ENCODE data around the gene ZNF793.

Gene ZNF793

GRCh38 chr19:37506387-37507166, at the start of gene ZNF793:
ZNF793 (plus strand) TSS chr19:37506939; CDS start chr19:37523440, 16,501 bp downstream.
- peak within 1 kb of the TSS; percentile 59 for H3K4me3 ChIP-seq (ENCODE audit: low read depth, low read length)
- TF ChIP-seq, protein P1, sequence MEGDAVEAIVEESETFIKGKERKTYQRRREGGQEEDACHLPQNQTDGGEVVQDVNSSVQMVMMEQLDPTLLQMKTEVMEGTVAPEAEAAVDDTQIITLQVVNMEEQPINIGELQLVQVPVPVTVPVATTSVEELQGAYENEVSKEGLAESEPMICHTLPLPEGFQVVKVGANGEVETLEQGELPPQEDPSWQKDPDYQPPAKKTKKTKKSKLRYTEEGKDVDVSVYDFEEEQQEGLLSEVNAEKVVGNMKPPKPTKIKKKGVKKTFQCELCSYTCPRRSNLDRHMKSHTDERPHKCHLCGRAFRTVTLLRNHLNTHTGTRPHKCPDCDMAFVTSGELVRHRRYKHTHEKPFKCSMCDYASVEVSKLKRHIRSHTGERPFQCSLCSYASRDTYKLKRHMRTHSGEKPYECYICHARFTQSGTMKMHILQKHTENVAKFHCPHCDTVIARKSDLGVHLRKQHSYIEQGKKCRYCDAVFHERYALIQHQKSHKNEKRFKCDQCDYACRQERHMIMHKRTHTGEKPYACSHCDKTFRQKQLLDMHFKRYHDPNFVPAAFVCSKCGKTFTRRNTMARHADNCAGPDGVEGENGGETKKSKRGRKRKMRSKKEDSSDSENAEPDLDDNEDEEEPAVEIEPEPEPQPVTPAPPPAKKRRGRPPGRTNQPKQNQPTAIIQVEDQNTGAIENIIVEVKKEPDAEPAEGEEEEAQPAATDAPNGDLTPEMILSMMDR (IDR thresholded peaks at IDR 0.05; ENCODE audit: low read depth, low read length), result no peak

GRCh38 chr19:37466277-37466797, 40.4 kb upstream of the ZNF793 start:
- peak overlapping the region; percentile 85 for H3K4me3 ChIP-seq (ENCODE audit: low read depth, low read length)
- TF ChIP-seq, protein P1 (IDR thresholded peaks at IDR 0.05; ENCODE audit: low read depth, low read length), result no peak

- peak within 1 kb of the TSS; percentile 85 for H3K4me3 ChIP-seq (ENCODE audit: low read depth, low read length)
- TF ChIP-seq, protein P1 (IDR thresholded peaks at IDR 0.05; ENCODE audit: low read depth, low read length), result no peak
Observed at GRCh38 chr19:37466798-37467607, 39.7 kb upstream of the ZNF793 start, which contains the start of gene ZNF569. ZNF569 (minus strand) TSS chr19:37467444; CDS start chr19:37444921, 22,523 bp downstream.

- TF ChIP-seq, protein P1 (IDR thresholded peaks at IDR 0.05; ENCODE audit: low read depth, low read length), result no peak
- H3K4me3 ChIP-seq (ENCODE audit: low read depth, low read length), result peak overlapping the region; percentile 85
Observed at GRCh38 chr19:37467608-37468090, 39.1 kb upstream of the ZNF793 start.

DNA sequence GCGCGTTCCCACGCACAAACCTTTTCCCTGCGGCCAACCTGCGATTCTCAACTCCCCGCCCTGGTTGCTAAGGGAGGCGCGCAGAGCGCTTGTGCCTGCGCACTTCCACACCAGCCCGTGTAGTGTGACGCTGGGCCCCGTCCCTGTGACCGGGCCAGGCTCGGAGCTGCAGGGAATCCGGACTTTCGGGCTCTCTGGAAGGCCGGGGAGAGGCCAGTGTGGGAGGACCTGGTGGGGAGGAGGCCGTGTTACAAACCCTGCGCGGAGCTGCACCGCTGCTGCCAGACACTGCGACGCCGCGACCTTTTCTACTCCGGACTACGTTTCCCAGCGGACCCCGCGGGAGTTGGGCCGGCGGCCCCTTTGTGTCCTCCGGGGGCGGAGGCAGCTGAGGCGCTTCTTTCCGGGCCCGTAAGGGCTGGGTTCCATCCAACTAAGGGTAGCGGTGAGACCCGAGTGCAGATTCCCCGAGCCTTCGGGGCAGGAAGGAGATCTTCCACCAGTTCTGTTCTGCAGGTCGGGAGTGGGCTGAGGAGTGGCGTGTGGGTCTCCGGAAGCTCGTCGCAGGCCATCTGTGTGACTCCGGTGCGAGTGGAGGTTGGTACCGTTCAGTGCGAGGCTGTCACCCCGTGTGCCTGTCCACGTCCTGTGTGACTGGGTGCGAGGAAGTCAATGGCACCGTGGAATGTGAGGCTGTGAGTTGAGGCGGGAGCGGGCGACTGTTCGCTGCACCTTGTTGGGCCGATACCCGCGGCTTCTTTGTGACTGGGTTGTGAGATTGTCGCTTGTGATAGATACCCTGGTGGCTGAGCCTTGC, 37.6 kb upstream of the ZNF793 start, which contains the start of gene ZNF570:
ZNF570 (plus strand) TSS at position 396 of the 817 bp plus-strand sequence. CDS start 999 bp downstream, outside the sequence.
- TF ChIP-seq, protein P1 (IDR thresholded peaks at IDR 0.05; ENCODE audit: low read depth, low read length), result no peak
- peak within 1 kb of the TSS; percentile 91 for H3K4me3 ChIP-seq (ENCODE audit: low read depth, low read length)

- H3K4me3 ChIP-seq (ENCODE audit: low read depth, low read length), result peak overlapping the region; percentile 91
Observed at GRCh38 chr19:37470216-37470615, 36.5 kb upstream of the ZNF793 start.

More at GRCh38 chr19:37470216-37470615, 36.5 kb upstream of the ZNF793 start:
- TF ChIP-seq, protein P1 (IDR thresholded peaks at IDR 0.05; ENCODE audit: low read depth, low read length), result no peak
